ENCODE results near the gene CFAP54.
"Not testable (repeated sequence)": the region's sequence is repeated elsewhere in the genome, so short reads cannot be mapped to it uniquely, and the experiment has no call there.

Gene CFAP54

GRCh38 chr12:96452261-96452922 is 37.0 kb upstream of the CFAP54 start:
- DNase-seq (ENCODE audit: low spot score), result no peak
- TF ChIP-seq, protein P1, sequence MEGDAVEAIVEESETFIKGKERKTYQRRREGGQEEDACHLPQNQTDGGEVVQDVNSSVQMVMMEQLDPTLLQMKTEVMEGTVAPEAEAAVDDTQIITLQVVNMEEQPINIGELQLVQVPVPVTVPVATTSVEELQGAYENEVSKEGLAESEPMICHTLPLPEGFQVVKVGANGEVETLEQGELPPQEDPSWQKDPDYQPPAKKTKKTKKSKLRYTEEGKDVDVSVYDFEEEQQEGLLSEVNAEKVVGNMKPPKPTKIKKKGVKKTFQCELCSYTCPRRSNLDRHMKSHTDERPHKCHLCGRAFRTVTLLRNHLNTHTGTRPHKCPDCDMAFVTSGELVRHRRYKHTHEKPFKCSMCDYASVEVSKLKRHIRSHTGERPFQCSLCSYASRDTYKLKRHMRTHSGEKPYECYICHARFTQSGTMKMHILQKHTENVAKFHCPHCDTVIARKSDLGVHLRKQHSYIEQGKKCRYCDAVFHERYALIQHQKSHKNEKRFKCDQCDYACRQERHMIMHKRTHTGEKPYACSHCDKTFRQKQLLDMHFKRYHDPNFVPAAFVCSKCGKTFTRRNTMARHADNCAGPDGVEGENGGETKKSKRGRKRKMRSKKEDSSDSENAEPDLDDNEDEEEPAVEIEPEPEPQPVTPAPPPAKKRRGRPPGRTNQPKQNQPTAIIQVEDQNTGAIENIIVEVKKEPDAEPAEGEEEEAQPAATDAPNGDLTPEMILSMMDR (IDR thresholded peaks at IDR 0.05; ENCODE audit: extremely low read depth, missing control alignments), result no peak

DNA sequence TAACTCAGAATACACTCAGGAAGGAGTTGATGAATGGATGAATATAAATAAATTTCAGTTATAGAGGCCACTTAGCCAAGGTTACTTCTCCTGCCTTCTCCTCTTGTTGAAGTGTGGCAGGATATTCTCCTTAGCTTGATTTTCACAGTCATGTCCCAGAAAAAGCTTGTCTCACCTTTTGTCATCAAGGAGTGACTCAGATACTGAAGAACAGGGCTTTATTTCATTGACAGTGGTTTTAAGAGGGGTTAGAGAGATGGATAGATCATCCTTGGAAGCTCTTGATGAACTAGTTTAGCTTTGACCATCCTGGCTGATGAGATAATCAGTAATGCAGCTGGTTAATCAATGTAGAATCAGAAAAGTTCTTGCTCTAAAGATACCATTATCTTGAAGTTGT is 35.0 kb upstream of the CFAP54 start:
- TF ChIP-seq, protein P1 (IDR thresholded peaks at IDR 0.05; ENCODE audit: extremely low read depth, missing control alignments), result no peak
- DNase-seq (ENCODE audit: low spot score), result no peak

DNA sequence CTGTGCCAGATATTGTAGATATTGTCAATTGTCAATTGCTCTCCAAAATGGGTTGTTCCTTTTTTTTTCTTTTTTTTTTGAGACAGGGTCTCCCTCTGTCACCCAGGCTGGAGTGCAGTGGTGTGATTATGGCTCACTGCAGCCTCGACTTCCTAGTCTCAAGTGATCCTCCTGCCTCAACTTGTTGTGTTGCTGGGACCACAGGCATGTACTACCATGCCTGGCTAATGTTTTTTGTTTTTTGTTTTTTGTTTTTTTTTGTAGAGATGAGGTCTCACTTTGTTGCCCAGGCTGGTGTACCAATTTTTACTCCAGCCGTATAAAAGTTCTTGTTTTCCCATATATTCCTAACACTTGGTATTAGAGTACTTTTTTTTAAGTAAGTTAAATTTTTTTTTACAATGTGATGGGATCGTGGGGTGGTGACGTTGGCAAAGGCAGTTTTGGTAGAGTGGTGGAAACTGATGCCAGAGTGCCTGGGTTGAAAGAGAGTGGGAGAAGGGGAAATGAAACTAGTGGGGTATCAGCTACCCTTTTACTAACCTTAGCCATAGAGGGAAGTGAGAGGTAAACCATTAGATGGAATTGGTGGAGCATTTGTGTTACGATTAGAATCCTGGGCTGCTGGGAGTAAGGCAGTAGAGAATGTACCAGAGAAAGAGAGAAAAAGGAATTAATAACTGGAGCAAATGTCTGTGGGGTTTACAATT is 33.0 kb upstream of the CFAP54 start:
- DNase-seq (ENCODE audit: low spot score), result peak; percentile 18
- TF ChIP-seq, protein P1 (IDR thresholded peaks at IDR 0.05; ENCODE audit: extremely low read depth, missing control alignments), result no peak

GRCh38 chr12:96457191-96457930 is 32.0 kb upstream of the CFAP54 start:
- DNase-seq (ENCODE audit: low spot score), result no peak
- TF ChIP-seq, protein P1 (IDR thresholded peaks at IDR 0.05; ENCODE audit: extremely low read depth, missing control alignments), result no peak

DNA sequence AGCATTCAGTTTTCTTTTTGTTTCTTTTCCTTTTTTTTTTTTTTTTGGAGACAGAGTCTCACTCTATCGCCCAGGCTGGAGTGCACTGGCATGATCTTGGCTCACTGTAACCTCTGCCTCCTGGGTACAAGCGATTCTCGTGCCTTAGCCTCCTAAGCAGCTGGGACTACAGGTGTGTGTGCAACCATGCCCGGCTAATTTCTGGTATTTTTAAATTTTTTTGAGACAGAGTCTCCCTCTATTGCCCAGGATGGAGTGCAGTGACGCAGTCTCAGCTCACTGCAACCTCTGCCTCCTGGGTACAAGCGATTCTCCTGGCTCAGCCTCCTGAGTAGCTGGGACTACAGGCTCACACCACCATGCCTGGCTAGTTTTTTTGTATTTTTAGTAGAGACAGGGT is 30.1 kb upstream of the CFAP54 start:
- DNase-seq (ENCODE audit: low spot score), result not testable (repeated sequence)

- DNase-seq (ENCODE audit: low spot score), result no peak
- TF ChIP-seq, protein P1 (IDR thresholded peaks at IDR 0.05; ENCODE audit: extremely low read depth, missing control alignments), result no peak
Measured at GRCh38 chr12:96462571-96463280, 26.7 kb upstream of the CFAP54 start.

DNA sequence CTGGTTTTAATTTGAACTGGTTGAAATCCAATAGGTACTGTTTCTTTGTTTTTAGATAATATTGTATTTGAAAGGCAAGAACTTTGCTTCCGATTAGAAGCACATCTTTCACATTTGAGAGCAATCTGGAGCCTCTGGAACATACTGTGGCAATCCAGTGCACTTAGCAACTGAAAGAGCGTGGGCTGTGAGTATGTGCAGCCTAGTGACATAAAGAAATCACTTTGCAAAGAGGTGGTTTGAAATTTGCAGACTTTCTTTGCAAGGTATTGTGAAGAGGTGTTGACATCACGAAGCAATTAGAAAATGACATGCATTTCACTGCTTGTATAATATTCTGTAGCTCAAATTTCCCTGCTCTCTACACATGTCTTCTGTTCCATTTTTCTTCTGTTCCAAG is 23.5 kb upstream of the CFAP54 start:
- TF ChIP-seq, protein P1 (IDR thresholded peaks at IDR 0.05; ENCODE audit: extremely low read depth, missing control alignments), result no peak
- no peak for DNase-seq (ENCODE audit: low spot score)

Data from GM20000 (cell line).